ENCODE results near the gene GSTK1. TPM values are rescaled to one million over a fixed set of nuclear protein-coding genes. Genes with fewer than 3 reads are reported as not detected.

GSTK1 gene
- total RNA-seq, 1 donor from 2014 or later = 276 TPM

DNA sequence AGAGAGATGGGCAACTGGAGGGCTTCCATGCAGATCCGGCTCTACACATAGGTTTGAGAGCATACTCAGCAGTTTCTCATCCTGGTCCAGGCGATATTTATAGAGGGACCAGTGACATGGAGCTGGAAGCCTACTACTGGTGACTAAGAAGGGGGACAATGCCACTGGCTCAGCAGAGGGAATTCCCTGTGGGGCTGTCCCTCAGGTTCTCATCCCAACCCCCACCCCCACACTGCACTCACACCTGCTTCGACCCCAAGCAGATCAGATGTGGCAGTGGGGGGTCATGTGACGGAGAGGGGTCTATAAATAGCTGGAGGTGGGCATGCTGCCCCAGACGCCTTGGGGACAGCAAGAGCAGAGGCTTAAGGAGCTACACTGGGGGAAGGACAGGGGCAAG is 52.5 kb downstream of the GSTK1 start, which contains the start of gene CLCN1:
TSS of gene CLCN1 (plus strand) at position 336 of the 400 bp plus-strand sequence. CDS start 102 bp downstream, outside the sequence.
- intact Hi-C loops (cut with DNase I) = no loop called here
- ATAC-seq (ENCODE audit: poor library complexity) = no peak
- no peak for DNase-seq

DNA sequence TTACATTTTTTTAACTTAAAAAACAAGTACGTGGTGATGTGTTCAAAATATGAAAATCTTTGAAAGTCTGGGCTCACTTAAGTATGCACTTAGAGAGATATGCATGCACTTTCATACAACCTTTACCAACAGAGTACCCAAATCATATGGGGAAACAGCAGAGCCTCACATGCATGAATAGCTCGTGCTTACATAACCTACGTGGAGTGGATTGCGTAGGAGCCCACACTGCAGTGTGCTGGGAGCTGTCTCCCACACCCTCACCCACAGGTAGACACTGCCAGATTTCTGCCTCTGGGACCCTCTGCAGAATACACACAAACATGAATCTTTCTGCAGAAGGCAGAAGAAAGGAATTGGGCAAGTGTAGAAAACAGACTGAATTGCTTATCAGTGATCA is 53.3 kb downstream of the GSTK1 start:
- ATAC-seq (ENCODE audit: poor library complexity) = no peak
- intact Hi-C loops (cut with DNase I) = no loop called here
- DNase-seq = no peak

DNA sequence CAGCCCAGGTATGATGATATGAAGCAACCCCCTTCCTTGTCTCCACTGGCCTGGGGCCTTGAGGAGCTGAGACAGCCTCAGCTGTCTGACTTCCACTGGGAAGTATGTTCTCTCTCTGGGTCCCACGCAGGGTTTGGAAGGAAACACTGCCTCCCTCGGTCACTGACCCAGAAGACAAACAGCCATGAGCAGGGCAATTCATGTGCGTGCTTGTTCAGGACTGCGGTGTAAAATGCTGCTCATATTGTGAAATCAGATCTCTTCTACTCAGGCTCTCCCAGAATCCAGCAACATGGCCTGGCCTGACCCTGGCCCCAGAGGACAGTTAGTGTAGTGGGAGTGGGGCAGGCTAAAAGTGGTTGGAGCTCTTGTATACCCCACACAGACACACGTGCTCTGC is 55.4 kb downstream of the GSTK1 start:
- ATAC-seq (ENCODE audit: poor library complexity) = peak; percentile 65
- peak; percentile 58 for DNase-seq
- intact Hi-C loops (cut with DNase I) = no loop called here

Other genes starting within 250 kb of the GSTK1 start
- gene OR9A2, start 236.3 kb upstream of the GSTK1 start, total RNA-seq = 0.22 TPM
- gene OR6V1, start 211.1 kb upstream of the GSTK1 start, total RNA-seq = not detected
- not detected for gene PIP, start 131.4 kb upstream of the GSTK1 start, total RNA-seq
- gene TAS2R39, start 80.0 kb upstream of the GSTK1 start, total RNA-seq = not detected
- not detected for gene TAS2R40, start 41.4 kb upstream of the GSTK1 start, total RNA-seq
- 16.1 TPM for gene TMEM139, start 21.5 kb downstream of the GSTK1 start, total RNA-seq
- gene CASP2, start 24.9 kb downstream of the GSTK1 start, total RNA-seq = 11.1 TPM
- 0.08 TPM for gene CLCN1, start 52.7 kb downstream of the GSTK1 start, total RNA-seq
- 0.59 TPM for gene FAM131B, start 99.3 kb downstream of the GSTK1 start, total RNA-seq
- 69.8 TPM for gene ZYX, start 117.9 kb downstream of the GSTK1 start, total RNA-seq
- gene EPHA1, start 145.4 kb downstream of the GSTK1 start, total RNA-seq = 0.08 TPM
- not detected for gene TAS2R60, start 180.0 kb downstream of the GSTK1 start, total RNA-seq
- not detected for gene TAS2R41, start 214.4 kb downstream of the GSTK1 start, total RNA-seq